Left ventricle myocardium inferior (tissue), 1 donor: ENCODE results near the gene SACM1L. TPM values are rescaled to one million over a fixed set of nuclear protein-coding genes. Genes with fewer than 3 reads are reported as not detected.

ENCODE experiments used
- DNase-seq: peaks from one replicate; pipeline ENCODE4 v3.0.0-alpha.2; 2020
- H3K27ac ChIP-seq: fragments of 200-600 bp; replicated peaks from 2 replicates; pipeline ENCODE4 v1.8.0; 2021
- H3K27me3 ChIP-seq: fragments of 200-600 bp; 2 replicates; pipeline ENCODE4 v1.8.0; 2021; ENCODE audit warnings: low read depth
- H3K36me3 ChIP-seq: fragments of 200-600 bp; 2 replicates; pipeline ENCODE4 v1.8.0; 2021
- H3K4me1 ChIP-seq: fragments of 200-600 bp; 2 replicates; pipeline ENCODE4 v1.8.0; 2021
- H3K4me3 ChIP-seq: fragments of 200-600 bp; 2 replicates; pipeline ENCODE4 v1.8.0; 2021; ENCODE audit warnings: mild to moderate bottlenecking, moderate library complexity
- H3K9me3 ChIP-seq: fragments of 200-600 bp; replicated peaks from 2 replicates; pipeline ENCODE4 v1.8.0; 2021
- CTCF ChIP-seq: fragments of 200-600 bp; IDR thresholded peaks from 2 replicates; pipeline ENCODE4 v1.8.0; 2021; ENCODE audit warnings: antibody characterized with exemption, mild to moderate bottlenecking, borderline replicate concordance
- intact Hi-C: fragments of 100-400 bp; cut with micrococcal nuclease; formaldehyde crosslinking; loops from one replicate; pipeline ENCODE4 v1.11.0; 2022
- total RNA-seq: library from RNA; stranded (reverse); fragmentation: NEBNext Ultra II Directional; extraction: Animal tissue kit (Norgen Biotek cat#: 25700); gene quantifications from one replicate; pipeline ENCODE4 v1.2.1, GENCODE V29; 2021
- donor health status: DM: no; HTN: yes; CAD: no; lungs with severe emphysema.

Gene SACM1L
- total RNA-seq, 1 donor from 2014 or later = 20.9 TPM

DNA sequence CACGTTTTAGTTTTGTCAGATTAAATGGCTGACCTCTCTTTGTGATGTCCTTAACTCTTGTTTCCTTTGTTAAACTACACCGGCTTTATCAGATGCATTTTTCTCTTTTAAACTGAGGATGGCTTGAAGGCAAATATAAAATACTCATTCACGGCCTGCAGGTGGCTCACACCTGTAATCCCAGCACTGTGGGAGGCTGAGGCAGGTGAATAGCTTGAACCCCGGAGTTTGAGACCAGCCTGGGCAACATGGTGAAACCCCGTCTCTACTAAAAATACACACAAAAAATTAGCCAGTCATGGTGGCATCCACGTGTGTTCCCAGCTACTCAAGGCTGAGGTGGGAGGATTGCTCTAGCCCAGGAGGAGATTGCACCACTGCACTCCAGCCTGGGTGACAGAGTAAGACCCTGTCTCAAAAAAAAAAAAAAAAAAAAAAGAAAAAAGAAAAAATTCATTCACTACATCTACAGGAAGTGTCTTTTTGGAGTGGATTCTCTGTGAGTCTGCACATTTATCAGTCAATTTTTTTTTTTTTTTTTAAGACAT is 34.7 kb upstream of the SACM1L start:
- no peak for DNase-seq
- peaks cover 54% of the 10 kb centered on the region for H3K4me1 ChIP-seq
- intact Hi-C loops = no loop called here
- TF ChIP-seq CTCF = no peak
- no peaks in the 10 kb centered on the region for H3K36me3 ChIP-seq
- peak overlapping the region; percentile 47 for H3K27ac ChIP-seq
- H3K4me3 ChIP-seq = no peak overlapping the region
- H3K9me3 ChIP-seq = no peaks in the 10 kb centered on the region
- no peaks in the 10 kb centered on the region for H3K27me3 ChIP-seq

DNA sequence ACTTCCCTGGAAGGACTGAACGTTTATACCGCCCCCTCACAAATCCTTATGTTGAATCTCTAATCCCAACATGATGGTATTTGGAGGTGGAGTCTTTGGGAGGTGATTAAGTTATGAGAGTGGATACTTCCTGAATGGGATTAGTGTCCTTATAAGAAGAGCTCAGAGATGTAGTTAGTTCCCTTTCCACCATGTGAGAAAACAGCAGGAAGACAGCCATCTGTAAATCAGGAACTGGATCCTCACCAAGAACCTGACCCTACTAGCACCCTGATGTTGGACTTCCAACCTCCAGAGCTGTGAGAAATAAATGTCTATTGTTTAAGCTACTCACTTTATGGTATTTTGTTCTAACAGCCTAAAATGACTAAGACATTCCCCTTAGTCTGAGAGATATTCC is 33.3 kb upstream of the SACM1L start:
- H3K36me3 ChIP-seq = no peaks in the 10 kb centered on the region
- peak overlapping the region; percentile 33 for H3K27ac ChIP-seq
- DNase-seq = no peak
- no peaks in the 10 kb centered on the region for H3K9me3 ChIP-seq
- intact Hi-C loops = loop anchor here (5.0 kb wide), 2 partner anchors 64 to 144 kb away; partner anchors contain the start of gene LIMD1
- no peak for TF ChIP-seq CTCF
- H3K4me1 ChIP-seq = peaks cover 64% of the 10 kb centered on the region
- no peak overlapping the region for H3K4me3 ChIP-seq
- H3K27me3 ChIP-seq = no peaks in the 10 kb centered on the region

DNA sequence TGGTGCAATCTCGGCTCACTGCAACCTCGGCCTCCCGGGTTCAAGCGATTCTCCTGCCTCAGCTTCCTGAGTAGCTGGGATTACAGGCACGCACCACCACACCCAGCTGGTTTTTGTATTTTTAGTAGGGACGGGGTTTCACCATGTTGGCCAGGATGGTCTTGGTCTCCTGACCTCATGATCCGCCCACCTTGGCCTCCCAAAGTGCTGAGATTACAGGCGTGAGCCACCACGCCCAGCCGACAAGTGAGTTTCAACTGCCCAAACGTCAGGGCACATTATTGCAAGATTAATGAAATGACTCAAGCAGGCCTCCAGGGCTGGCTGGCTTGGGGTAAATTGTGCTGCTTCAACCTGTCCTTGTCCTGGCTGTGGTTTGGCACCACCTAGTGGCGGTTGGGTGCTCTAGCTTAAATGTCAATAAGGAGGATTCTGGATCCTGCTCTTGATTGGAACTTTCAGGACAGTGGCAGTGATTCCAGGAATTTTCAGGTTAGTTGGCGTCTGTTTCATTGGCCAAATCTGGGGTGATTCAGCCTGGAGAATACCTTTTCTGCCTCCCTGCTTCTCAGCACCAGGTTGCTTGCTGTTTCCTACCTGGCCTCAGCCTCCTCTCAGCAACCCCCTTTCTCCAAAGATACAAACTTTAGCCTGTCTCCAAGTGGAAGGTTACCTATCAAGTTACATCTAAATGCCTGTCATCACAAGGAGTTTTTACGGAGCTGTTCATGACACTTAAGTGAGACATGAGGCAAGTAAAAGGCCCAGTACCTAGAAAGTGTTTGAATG is 32.4 kb upstream of the SACM1L start:
- intact Hi-C loops = loop anchor here (5.0 kb wide), 2 partner anchors 64 to 144 kb away; partner anchors contain the start of gene LIMD1
- H3K9me3 ChIP-seq = no peaks in the 10 kb centered on the region
- H3K36me3 ChIP-seq = no peaks in the 10 kb centered on the region
- H3K27me3 ChIP-seq = no peaks in the 10 kb centered on the region
- H3K4me3 ChIP-seq = no peak overlapping the region
- H3K27ac ChIP-seq = no peak overlapping the region
- DNase-seq = peak; percentile 88
- H3K4me1 ChIP-seq = peaks cover 64% of the 10 kb centered on the region
- TF ChIP-seq CTCF = peak; percentile 98

- H3K36me3 ChIP-seq = no peaks in the 10 kb centered on the region
- peaks cover 53% of the 10 kb centered on the region for H3K4me1 ChIP-seq
- intact Hi-C loops = loop anchor here (5.0 kb wide), 2 partner anchors 66 to 146 kb away; partner anchors contain the start of gene LIMD1
- no peaks in the 10 kb centered on the region for H3K9me3 ChIP-seq
- H3K27ac ChIP-seq = no peak overlapping the region
- no peak for DNase-seq
- H3K4me3 ChIP-seq = no peak overlapping the region
- no peaks in the 10 kb centered on the region for H3K27me3 ChIP-seq
- TF ChIP-seq CTCF = no peak
Observed at GRCh38 chr3:45657853-45658252, 31.3 kb upstream of the SACM1L start.

DNA sequence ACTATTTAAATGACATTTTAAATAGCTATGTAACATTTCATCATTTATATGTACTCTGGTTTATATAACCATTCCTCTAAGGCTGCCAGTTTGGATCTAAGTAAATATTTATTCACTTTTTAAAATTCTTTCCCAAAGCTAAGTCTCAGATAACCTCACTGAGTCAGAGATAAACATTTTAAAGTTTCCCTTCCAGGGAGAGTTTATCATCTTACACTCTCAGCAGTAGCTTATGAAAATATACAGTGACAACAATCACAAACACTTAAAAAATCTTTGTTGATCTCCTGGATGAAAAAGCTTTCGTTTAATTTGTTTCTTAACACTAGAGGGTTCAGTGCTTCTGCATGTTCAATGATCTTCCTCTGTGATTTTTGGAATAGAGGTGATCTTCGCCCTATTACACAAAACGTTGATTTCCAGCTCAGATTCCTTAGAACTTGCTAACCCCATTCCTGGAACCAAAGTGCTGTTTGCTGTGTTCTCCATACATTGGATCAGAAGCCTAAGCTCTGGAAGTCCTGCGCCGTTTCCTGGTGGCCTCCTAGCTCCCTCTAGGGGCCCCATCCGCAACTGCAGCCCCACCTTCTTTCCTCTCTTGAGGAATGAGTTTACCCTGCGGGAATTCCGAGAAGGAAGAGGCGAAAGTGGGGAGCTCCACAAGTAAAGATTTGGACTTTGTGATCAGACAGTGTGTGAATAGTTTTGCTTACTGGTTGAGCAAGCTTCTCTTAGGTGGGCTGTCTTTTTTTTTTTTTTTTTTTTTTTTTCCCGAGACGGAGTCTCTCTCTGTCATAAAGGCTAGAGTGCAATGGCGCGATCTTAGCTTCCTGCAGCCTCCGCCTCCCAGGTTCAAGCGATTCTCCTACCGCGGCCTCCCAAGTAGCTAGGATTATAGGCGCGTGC is 29.3 kb upstream of the SACM1L start:
- H3K4me3 ChIP-seq = peak overlapping the region; percentile 36
- peaks cover 45% of the 10 kb centered on the region for H3K4me1 ChIP-seq
- peak overlapping the region; percentile 3 for H3K27ac ChIP-seq
- DNase-seq = peak; percentile 74
- H3K9me3 ChIP-seq = no peaks in the 10 kb centered on the region
- intact Hi-C loops = loop anchor here (5.0 kb wide), 2 partner anchors 68 to 148 kb away; partner anchors contain the start of gene LIMD1
- no peaks in the 10 kb centered on the region for H3K27me3 ChIP-seq
- no peaks in the 10 kb centered on the region for H3K36me3 ChIP-seq
- peak; percentile 96 for TF ChIP-seq CTCF
